NCI-H2227 (cell line): ENCODE data around the gene TSPAN14.

Experiments
- DNase-seq: peaks from one replicate; lab custom pipeline; 2025; ENCODE audit not compliant: unreplicated experiment; lab: John Stamatoyannopoulos, UW

Gene TSPAN14

DNA sequence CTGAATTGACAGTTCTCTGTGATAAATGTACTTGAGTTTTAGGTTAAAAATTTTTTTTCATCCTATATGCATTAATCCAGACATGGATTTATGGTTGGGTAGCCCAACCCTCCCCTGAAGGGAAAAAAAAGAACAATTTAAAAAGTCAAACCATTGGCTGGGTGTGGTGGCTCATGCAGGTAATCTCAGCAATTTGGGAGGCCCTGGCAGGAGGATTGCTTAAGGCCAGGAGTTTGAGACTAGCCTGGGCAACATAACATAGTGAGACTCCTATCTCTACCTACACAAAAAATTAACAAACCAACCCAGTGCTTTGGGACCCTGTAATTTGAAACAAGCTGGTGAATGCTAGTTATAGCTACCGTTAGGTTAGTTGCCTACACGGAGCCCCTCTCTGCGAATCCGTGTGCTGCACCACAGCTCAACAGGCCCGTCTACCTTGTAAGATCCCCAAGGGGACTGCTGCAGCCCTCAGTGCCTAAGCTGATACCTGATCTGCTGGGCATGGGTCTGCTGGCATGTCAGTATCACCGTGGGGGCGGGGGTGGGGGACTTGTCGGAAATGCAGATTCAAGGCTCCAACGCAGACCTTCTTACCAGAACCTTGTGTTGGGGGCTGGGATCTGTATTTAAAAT is 32.8 kb downstream of the TSPAN14 start:
- no peak for DNase-seq

DNA sequence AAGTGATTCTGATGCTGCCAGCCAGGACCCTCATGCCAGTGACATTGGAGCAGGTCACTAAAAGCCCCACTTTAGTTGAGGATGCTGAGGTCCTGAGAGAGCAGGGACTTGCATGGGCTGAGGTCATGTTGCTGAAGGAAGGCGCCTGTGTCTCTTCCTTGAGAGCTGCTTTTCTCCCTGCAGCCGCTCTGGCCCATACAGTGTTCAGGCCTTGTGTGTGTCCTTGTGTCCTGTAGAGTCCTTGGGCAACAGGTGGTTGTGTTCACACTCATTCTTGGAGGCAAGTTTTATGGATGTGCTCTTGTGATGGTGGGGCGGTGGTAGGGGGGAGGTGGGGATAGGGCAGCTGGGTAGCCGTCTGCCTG is 33.3 kb downstream of the TSPAN14 start:
- no peak for DNase-seq

DNA sequence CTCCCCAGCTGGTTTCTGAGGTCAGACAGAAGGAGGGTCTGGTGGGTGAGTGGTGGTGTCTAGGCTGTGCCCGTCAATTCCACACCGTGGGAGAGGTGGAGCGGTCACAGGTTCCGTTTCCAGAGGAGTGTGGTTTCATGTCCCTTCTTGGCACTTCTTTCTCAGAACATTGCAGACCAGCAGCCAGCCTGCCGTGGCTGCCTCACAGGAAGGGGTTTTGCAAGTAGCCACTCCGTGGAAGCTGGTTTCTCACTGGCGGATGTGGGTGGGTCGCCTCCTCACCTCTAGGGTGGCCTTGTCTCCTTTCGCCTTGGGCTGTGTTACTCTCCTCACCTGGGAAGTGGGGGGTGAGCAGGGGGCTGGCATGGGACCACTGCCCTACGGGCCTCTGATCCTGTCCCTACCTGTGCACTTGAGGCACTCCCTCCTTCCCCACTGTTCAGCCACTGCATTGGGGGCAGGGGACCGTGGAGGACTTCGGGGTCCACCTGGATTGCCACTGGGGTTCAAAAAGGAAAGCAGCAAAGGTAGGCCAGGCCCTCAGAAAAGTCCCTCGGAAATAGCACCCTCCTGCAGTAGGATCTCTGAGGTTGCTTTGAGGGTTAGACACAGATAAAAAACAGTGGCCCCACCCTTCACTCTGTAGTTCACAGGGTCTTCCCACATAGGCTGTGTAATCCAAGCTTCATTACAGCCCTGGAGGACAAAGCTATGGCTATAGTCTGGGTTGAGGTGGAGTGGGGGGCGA is 33.9 kb downstream of the TSPAN14 start:
- DNase-seq: no peak

DNA sequence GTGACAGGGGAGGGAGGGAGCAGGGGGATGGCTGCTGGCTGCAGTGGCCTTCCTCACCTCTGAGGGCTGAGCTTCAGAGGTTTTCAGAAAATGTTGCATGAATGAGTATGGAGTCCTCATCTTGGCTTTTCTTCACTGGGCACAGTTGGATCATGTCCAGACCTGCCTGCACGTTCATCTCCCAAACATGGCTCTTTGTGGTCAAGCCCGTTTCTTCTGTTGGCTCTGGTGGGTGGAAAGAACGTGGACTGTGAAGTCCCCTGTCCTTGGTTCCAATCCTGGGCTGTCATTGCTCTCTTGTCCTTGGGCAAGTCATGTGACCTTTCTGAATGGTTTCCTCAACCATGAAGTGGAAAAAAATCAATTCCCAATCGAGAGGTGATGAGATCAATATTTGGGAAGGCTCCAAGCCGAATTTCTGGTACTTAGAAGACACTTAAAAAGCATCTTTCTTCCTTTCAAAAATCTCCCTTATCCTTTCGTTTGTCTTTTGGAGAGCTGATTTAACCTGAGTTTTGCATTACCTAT is 34.5 kb downstream of the TSPAN14 start:
- DNase-seq: no peak

DNA sequence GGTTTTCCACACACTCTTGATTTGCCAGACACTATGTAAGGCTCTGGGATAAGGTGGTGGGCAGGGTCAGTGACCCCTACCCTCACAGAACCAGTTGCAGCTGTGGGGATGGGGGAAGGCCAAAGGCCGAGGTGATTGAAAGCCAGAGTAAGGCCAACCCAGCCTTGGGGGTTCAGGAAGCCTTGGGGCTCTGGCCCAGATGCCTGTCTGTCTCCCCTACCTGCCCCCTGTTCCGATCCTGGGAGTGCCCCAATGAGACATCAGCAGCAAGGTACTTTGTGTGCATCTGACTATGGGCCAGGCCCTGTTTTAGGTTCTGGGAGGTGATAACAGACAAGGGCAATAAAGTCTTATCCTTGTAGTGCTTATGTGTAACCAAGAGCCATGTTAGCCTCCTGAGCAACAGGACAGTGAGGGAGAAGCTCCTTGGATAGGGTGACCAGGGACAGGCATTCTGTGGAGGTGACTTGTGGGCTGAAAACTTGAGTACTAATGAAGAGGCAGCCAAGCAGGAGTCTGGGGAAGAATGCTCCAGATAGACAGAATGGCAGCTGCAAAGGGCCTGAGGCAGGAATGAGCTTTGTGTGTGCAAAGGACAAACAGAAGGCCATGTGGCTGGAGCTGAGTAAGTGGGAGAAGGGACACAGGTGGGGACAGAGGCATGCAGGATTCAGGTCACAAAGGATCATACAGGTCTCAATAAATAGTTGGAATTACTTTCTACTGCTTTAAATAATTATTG is 35.4 kb downstream of the TSPAN14 start:
- DNase-seq: no peak

DNA sequence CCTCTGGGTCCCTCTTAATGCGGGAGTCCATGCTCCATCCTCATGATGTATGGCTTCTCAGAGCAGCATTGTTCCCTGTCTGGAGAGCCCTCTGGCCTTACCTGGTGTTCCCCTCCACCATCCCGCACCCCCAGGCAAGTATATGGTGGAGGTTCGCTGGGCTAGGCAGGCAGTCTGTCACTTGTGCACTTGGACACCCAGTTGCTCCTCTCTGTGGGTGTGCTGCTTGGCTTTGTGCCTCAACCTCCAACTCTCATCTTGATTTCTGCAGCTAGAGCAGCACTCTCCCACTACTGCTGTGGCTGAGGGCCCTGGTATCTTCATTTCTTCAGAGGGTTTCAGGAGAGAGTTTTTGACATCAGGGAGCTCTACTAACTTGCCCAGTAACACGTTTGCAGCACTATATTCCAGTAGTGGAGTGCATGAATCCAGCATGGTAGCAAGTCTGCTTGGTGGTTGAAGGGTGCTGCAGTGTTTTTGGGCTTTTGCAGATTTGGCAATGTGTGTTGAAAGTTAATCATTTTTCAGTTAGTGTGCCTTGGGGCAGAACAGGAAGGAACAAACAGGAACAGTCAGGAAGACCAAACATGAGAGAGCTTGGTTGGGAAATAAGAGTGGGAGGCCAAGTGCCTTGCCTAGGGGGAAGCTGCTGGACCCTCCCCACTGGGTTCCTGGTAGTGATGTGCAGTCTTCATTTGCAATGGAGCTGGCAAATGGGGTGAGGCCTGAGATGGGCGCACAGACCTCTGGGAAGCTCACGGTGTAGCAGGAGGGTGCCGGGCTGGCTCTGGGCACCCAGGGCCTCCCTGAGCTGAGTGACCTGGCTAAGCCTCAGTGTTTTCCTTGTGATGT is 37.4 kb downstream of the TSPAN14 start:
- DNase-seq: no peak

DNA sequence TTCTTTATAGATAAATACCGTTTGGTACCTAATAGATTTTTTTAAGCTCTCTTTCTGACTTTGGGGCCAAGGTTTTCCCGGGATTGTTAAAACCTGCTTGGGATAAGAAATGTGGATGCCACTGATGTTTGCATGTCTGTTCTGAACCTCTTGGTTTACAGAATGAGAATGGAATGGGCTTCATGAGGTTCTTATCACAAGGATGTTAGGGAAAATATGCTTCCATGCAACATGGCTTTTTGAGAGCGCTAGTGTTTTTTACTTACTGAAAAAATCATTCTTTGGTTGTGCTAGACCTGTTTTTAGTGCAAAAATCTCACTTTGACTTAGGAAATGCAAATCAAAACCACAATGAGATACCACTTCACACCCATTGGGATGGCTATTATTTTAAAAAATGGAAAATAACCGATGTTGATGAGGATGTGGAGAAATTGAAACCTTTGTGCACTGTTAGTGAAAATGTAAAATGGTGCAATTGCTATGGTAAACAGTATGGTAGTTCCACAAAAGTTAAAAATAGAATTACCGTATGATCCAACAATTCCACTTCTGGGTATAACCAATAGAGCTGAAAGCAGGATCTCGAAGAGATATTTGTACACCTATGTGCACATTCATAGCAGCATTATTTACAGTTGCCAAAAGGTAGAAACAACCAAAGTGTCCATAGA is 38.9 kb downstream of the TSPAN14 start:
- DNase-seq: no peak

DNA sequence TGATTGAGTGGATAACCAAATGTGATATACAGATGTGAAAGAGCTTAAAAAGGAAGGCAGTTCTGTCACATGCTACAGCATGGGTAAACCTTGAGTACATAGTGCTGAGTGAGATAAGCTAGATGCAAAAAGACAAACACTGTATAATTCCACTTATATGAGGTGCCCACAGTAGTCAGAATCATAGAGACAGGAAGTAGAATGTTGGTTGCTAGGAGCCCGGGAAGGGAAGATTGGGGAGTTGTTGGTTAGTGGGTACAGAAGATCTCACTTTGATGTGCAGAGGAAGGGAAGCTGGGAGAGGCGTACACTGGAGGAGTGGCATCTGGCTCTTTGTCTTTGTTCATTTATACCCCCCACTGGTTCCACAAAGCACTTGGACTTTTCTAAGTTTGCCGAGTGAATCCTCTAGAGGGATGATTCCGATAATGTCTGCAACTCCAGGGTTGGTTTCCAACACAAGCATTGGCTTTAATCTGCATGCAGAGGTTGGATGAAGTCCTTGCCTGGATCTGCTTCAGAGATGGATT is 39.5 kb downstream of the TSPAN14 start:
- DNase-seq: no peak

DNA sequence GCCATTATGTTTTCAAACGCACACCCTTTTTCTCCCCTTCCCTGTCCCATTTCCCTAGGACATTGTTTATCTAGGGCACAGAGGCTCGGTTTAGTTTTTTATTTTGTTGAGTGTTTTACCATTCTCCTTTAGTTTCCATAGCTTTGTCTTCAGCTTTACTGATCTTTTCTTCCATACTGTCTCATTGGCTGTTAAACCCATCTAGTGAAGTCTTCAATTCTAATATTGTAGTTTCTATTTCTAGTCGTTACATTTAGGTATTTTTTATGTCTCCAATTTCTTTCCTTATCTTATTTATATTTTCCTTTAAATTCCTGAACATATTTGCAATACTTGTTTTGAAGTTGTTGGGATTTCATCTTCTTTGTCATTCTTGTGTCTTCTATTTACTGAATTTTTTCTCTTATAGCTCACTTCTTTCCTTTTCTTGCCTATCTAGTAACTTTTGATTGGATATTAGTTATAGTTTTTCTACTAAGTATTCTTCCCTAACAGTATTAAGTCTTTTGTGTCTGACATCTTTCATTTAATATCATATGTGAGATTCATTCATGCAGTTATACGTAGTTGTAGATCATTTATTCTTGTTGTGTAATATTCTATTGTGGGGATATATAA is 42.6 kb downstream of the TSPAN14 start:
- DNase-seq: no peak

DNA sequence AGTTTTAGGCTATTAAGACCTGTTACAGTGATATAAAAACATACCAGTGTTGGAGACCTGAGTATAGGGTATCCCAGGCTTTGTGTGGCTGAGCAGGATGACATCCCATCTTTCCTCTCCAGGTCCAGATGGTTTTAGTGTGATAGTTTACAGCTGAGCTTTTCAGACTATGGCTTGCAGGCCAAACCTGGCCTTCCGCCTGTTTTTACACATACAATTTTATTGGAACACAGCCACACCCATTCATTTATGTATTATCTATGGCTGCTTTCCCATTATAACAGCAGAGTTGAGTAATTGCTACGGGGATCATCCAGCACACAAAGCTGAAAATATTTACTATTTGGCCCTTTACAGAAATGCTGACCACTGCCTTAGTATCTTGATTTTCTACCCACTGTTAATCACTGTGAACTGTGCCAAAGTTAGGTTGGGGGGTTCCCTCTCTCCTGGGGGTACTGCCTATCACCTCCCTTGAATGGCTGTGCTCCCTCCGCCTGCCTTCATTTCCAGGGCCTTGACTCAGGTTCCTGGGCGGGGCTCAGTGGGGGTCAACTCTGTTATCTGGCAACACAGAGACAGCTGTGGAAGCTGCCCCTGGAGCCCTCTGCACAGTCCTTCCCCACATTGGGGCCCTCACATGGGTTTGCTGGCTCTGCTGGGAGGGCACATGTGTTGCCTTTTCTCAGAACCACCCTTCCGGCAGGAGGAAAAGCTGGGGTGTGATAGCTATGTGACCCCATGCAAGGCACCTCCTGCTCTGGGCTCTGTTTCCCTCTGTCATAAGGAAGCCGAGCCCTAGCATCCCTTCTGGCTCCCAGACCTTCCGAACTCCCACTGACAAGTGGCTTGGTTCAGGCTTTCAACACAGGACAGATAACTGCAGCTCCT is 43.3 kb downstream of the TSPAN14 start:
- DNase-seq: no peak

DNA sequence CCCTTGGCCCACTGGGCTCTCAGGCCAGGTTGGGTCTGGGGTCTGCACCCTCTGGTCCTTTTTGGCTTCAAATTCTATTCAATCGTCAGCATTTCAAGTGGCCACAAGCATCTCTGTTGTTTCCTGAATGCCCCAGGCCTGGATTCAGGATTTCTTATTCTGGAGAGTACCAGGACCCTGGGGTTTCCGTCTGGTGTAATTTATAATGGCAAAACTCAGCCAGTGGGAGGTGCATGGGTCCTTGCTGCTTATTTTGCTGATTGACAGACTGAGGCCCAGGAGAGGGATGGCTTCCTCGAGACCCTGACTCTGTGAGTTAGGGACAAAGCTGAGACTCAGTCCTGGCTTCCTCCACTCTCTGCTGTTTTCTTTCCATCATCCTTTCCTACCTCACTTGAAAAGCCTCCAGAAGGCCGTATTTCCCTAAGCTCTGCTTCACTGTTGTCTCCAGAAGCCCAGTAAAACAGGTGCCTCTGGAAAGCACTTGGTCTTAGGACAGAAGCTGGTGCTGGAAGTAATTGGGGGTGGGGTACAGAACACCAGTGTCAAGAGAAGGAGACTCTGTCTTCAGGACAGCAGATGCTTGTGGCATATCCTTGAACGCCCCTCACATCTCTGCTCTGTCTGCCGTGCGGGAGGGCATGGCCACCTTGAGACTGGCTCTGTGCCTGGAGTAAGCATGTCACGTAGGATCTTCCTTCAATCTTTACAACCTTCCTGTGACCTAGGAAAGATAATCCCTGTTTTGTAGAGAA is 44.1 kb downstream of the TSPAN14 start:
- no peak for DNase-seq

DNA sequence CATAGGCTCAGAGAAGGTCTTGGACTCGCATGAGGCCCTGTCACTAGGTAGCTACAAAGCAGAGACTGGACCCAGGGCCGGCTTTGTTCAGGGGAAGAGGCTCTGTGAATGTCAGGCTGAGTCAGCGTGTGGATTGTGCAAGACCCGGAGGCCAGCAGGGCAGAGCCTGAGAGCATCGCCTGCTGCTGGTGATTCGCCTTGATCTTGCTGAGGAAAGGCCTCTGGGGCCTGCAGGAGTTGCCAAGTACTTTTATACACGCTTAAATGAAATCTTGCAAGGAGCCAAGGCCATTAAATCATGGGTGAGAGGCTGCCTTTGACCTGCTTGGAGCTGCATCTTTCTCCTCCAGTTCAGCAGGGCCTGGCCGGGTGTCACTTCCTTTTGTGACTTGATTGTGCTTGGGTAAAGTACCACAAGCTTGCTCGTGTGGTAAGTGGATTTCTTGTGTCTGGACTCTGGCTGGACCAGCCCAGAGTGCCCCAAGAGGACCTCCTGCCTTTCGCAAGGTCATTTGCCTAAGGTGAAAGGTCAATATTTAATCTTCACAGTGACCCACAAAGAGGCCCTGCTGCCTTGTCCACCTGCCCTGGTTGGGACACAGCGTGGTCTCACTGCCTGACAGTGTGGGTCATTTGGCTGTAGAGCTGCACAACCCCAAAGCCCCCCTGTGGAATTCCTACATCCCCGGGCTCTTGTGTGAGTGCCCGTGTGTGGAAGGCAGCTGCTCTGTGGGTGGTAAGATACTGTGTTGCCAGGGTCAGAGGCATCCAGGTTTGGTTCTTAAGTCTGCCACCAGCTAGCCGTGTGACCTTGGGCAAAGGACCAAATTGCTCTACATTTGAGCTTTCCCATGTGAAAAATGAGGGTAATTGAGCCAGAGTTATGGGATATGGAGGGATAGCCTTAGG is 45.0 kb downstream of the TSPAN14 start:
- DNase-seq: no peak

DNA sequence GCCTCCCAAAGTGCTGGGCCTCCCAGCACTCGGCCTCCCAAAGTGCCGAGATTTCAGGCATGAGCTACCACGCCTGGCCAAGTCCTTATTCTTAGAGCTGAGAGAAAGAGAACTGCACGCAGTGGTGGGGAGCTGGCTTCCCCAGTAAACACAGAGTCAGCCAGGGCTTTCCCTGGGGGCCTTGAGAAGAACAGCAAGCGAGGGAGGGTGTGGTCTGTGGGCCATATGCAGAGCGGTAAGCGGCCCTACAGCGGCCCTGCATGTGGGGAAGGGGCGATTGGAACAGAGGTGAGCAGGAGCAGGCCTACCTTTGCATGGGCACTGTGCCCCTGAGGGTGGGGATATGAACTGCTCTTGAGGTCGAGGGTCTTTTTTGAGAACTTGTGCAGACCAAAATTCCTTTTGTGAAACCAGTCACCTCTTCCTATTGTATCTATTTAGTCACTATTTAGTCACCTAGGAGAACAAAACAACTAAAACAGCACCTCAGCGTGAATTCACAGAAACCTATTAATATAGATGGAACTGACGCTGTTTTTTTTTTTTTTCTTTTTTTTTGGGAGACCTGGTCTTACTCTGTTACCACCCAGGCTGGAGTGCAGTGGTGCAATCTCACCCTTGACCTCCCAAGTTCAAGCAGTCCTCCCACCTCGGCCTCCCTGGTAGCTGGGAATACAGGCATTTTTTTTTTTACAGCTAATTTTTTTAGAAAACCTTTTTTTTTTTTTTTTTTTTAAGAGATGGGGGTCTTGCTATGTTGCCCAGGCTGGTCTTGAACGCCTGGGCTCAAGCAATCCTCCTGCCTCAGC is 46.7 kb downstream of the TSPAN14 start:
- no peak for DNase-seq

DNA sequence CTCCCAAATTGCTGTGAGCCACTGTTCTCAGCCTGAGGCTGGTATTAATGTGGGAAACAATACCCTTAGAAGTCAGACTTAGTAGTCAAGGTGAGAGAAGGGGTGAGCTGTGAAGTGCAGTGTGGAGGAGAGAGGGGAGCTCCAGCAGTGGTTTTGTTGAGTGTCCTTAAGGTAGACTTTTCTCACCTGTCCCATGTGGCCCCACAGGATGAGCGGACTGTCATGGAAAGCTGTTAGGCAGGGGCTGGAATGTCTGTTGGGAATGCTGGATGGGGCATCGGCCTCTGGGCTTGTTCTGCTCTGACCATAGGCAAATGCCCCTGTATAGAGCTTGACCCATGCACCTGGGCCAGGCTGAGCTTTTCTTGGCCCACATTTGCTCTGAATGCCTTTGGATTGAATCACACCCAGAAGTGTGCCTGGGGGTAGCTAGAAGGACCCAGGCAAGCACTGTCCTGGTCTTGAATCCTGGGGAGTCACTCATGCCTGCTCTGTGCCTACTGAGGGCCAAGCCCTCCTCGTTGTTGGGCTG is 47.3 kb downstream of the TSPAN14 start:
- no peak for DNase-seq

DNA sequence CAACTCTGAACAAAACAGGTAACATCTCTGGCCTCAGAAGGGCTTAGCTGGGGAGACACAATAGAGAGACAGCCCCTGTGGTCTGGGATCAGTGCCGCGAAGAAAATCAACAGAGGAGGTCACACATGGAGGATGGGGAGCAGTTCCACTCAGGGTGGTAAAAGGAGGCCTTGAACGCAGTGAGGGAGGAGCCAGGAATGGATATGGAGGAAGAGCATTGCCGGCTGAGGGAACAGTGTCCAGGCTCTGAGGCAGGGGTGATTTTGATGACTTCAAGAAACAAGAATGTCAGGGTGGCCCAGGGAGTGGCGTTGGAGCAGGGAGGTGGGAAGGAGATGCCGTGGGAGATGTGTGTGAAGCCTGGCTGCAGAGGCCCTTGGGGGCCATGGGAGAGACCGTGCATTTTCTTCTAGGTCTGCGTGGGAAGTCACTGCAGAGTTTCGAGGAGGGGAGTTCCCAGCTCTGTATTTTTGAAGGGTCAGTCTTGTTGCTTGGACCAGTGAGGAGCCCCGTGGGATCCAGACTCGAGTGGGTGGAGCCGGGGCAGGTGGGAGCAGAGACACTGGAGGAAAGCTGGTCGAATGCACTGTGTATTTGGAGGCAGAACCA is 47.9 kb downstream of the TSPAN14 start:
- DNase-seq: no peak
